HCT116 (cell line): ENCODE results near the gene FAM47E.

ENCODE experiments used
- CBX3 ChIP-seq: IDR thresholded peaks from 2 replicates; pipeline ENCODE4 v1.6.1; 2012; ENCODE audit warnings: low read depth
- CTCF ChIP-seq, 3 experiments: fragments of 200-600 bp in 1 of 3; sonication (generic) in 1 of 3; IDR thresholded peaks in 2 of 3; conservative IDR thresholded peaks in 1 of 3; 2 replicates each; pipeline ENCODE4 v1.5.1; 2012 to 2017; ENCODE audit warnings: low read depth in 2 of 3, low read length in 2 of 3, antibody characterized with exemption in 1 of 3, borderline replicate concordance in 1 of 3, control low read depth in 1 of 3, mild to moderate bottlenecking in 1 of 3, mixed read lengths in 1 of 3, mixed run types in 1 of 3, moderate library complexity in 1 of 3; ENCODE audit not compliant: insufficient read depth in 1 of 3
- EZH2 ChIP-seq: fragments of 200-600 bp; sonication (generic); IDR thresholded peaks from 2 replicates; pipeline ENCODE4 v1.6.1; 2017; ENCODE audit warnings: antibody characterized with exemption, mixed run types
- EZH2phosphoT487 ChIP-seq: fragments of 200-600 bp; IDR thresholded peaks from 2 replicates; pipeline ENCODE4 v1.6.1; 2018; ENCODE audit warnings: antibody characterized with exemption, borderline replicate concordance
- POLR2A ChIP-seq: IDR thresholded peaks from 2 replicates; pipeline ENCODE4 v1.7.0; 2011; ENCODE audit warnings: borderline replicate concordance; ENCODE audit not compliant: insufficient read depth, insufficient read length; ENCODE audit errors: extremely low read depth
- POLR2AphosphoS5 ChIP-seq: IDR thresholded peaks from 2 replicates; pipeline ENCODE4 v1.6.1; 2011; ENCODE audit warnings: mild to moderate bottlenecking, low read depth, low read length, moderate library complexity
- RAD21 ChIP-seq: IDR thresholded peaks from 2 replicates; pipeline ENCODE4 v1.6.1; 2012; ENCODE audit warnings: low read depth, mild to moderate bottlenecking
- TCF7L2 ChIP-seq: IDR thresholded peaks from 2 replicates; pipeline ENCODE4 v1.7.0; 2011; ENCODE audit warnings: borderline replicate concordance, inconsistent platforms; ENCODE audit not compliant: insufficient read depth, insufficient read length; ENCODE audit errors: extremely low read depth
- YY1 ChIP-seq: IDR thresholded peaks from 2 replicates; pipeline ENCODE4 v1.6.1; 2011; ENCODE audit warnings: low read length, low read depth, moderate library complexity, mild to moderate bottlenecking; ENCODE audit not compliant: insufficient replicate concordance; ENCODE audit errors: extremely low read depth
- TF ChIP-seq, protein P1 (sequence below): IDR thresholded peaks from 2 replicates; pipeline ENCODE4 v1.6.1; 2012
- TF ChIP-seq, protein P2 (sequence below): IDR thresholded peaks from 2 replicates; pipeline ENCODE4 v1.6.1; 2011; ENCODE audit warnings: mild to moderate bottlenecking, low read length, moderate library complexity; ENCODE audit not compliant: insufficient replicate concordance; ENCODE audit errors: extremely low read depth
- TF ChIP-seq, protein P3 (sequence below): IDR thresholded peaks from 2 replicates; pipeline ENCODE4 v1.6.1; 2012; ENCODE audit warnings: low read depth

GRCh38 chr4:76315267-76315918, 63.9 kb downstream of the FAM47E start:
- no peak for TF ChIP-seq CTCF (IDR thresholded peaks at IDR 0.05 in 2 of 3, conservative IDR thresholded peaks at IDR 0.05 in 1 of 3; ENCODE audit: borderline replicate concordance in 1 of 3, insufficient read depth in 1 of 3, low read depth in 2 of 3, low read length in 2 of 3)
- no peak for TF ChIP-seq YY1
- no peak for TF ChIP-seq EZH2phosphoT487
- no peak for TF ChIP-seq POLR2AphosphoS5
- no peak for TF ChIP-seq EZH2
- TF ChIP-seq, protein P1, sequence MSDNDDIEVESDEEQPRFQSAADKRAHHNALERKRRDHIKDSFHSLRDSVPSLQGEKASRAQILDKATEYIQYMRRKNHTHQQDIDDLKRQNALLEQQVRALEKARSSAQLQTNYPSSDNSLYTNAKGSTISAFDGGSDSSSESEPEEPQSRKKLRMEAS: no peak
- no peak for TF ChIP-seq RAD21
- TF ChIP-seq, protein P2, sequence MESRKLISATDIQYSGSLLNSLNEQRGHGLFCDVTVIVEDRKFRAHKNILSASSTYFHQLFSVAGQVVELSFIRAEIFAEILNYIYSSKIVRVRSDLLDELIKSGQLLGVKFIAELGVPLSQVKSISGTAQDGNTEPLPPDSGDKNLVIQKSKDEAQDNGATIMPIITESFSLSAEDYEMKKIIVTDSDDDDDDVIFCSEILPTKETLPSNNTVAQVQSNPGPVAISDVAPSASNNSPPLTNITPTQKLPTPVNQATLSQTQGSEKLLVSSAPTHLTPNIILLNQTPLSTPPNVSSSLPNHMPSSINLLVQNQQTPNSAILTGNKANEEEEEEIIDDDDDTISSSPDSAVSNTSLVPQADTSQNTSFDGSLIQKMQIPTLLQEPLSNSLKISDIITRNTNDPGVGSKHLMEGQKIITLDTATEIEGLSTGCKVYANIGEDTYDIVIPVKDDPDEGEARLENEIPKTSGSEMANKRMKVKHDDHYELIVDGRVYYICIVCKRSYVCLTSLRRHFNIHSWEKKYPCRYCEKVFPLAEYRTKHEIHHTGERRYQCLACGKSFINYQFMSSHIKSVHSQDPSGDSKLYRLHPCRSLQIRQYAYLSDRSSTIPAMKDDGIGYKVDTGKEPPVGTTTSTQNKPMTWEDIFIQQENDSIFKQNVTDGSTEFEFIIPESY: no peak
- TF ChIP-seq TCF7L2: no peak
- TF ChIP-seq POLR2A: no peak
- TF ChIP-seq CBX3: no peak
- TF ChIP-seq, protein P3, sequence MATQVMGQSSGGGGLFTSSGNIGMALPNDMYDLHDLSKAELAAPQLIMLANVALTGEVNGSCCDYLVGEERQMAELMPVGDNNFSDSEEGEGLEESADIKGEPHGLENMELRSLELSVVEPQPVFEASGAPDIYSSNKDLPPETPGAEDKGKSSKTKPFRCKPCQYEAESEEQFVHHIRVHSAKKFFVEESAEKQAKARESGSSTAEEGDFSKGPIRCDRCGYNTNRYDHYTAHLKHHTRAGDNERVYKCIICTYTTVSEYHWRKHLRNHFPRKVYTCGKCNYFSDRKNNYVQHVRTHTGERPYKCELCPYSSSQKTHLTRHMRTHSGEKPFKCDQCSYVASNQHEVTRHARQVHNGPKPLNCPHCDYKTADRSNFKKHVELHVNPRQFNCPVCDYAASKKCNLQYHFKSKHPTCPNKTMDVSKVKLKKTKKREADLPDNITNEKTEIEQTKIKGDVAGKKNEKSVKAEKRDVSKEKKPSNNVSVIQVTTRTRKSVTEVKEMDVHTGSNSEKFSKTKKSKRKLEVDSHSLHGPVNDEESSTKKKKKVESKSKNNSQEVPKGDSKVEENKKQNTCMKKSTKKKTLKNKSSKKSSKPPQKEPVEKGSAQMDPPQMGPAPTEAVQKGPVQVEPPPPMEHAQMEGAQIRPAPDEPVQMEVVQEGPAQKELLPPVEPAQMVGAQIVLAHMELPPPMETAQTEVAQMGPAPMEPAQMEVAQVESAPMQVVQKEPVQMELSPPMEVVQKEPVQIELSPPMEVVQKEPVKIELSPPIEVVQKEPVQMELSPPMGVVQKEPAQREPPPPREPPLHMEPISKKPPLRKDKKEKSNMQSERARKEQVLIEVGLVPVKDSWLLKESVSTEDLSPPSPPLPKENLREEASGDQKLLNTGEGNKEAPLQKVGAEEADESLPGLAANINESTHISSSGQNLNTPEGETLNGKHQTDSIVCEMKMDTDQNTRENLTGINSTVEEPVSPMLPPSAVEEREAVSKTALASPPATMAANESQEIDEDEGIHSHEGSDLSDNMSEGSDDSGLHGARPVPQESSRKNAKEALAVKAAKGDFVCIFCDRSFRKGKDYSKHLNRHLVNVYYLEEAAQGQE: no peak
